Skin of body (tissue), 2 donors: ENCODE data around the gene RHO. TPM values are rescaled to one million over a fixed set of nuclear protein-coding genes. Genes with fewer than 3 reads are reported as not detected.
"Not testable (repeated sequence)": the region's sequence is repeated elsewhere in the genome, so short reads cannot be mapped to it uniquely, and the experiment has no call there.

Source experiments
- DNase-seq: peaks from one replicate; lab custom pipeline; 2025; lab: John Stamatoyannopoulos, UW
- total RNA-seq: library from RNA; depleted of rRNA; stranded (reverse); fragments of >200 nt; gene quantifications from one replicate; pipeline ENCODE4 v1.2.3, GENCODE V29; 2014

Gene RHO
- total RNA-seq, 1 donor from 2014 or later: not detected

DNA sequence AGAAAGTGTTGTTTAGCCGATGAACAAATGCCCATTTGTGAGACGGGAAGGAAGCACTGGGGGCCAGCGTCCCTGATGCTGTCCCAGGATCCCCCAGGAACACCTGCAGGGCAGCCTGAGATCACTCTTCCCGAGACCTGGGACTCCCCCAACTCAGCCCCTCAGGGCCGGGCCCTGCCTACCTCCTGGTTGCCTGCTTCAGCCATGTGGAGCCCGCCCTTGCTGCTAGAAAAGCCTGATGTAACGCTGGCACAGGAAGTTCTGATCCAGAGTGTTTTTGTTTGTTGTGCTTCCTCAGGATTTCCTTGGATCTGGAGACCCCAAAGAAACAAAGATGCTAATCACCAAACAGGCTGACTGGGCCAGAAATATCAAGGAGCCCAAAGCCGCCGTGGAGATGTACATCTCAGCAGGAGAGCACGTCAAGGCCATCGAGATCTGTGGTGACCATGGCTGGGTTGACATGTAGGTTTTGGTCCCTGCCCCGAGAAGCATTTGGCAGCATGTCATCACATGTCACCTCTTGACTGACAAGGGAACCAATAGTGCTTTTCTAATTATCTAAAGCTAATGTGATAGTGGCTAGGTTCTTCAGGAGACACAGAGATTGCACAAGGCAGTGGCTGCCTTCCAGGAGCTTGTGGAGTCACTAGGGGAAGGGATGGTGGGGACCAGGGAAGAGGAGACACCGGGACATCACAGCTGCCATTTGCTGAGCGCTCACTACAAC, 28.7 kb upstream of the RHO start:
- DNase-seq: not testable (repeated sequence)

DNA sequence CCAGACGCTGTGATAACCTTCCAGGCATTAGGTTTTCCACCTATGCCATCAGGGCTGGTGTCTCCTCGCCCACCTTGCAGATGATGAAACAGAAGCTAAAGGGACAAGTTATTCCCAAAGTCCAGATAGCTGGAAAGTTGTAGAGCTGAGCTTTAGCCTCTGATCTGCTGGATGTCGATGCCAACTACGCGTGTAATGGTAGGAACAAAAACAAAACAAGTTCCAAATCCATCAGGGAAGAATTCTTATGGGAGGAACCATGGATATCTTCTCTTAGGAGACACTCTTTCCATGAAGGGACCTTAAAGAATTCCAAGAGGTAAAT, 28.1 kb upstream of the RHO start:
- DNase-seq: no peak

DNA sequence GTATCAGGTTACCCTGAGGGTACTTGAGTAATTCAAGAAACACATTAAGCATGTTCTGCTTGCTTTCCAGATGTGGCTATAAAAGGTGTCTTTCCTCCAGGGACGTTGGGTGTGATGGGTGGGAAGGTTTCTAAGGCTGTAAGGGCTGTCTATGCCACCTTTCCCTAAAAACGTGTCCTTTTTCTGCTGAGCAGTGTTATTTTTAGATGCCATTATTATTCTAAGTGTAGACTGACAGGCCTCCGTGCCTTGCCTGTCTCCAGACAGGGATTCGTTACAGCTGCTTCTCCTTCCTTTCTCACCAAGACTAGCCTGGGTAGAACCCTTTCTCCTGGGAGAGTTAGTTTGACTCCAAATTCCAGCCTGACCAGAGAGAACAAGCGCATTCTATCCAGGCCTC, 26.8 kb upstream of the RHO start:
- DNase-seq: no peak

DNA sequence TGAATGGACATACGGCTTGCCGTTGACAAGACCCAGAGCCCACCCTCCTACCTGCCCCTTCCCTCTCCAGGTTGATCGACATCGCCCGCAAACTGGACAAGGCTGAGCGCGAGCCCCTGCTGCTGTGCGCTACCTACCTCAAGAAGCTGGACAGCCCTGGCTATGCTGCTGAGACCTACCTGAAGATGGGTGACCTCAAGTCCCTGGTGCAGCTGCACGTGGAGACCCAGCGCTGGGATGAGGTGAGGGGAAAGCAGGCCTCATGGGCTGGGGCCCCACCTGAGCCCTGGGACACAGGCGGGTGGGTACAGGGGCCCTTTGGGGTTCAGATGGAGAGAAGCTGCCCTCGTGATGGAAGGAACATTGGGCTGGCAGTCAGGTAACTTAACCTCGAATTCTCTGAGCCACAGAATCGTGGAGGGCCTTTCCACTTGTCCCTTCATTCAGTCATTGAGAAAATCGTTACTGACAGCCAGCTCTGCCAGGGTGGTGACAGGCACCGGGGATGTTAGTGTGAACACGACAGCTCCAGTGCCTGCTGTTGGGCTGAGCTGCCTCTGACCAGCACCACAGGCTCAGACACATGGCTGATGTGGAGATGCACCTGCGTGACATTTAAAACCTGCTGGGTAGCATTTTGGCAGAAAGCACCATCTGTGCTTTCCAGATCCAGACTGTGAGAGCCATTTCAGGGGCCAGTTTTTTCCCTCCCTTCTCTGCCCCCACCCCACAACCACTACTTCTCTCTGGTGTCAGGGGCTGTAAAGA, 25.6 kb upstream of the RHO start:
- no peak for DNase-seq

DNA sequence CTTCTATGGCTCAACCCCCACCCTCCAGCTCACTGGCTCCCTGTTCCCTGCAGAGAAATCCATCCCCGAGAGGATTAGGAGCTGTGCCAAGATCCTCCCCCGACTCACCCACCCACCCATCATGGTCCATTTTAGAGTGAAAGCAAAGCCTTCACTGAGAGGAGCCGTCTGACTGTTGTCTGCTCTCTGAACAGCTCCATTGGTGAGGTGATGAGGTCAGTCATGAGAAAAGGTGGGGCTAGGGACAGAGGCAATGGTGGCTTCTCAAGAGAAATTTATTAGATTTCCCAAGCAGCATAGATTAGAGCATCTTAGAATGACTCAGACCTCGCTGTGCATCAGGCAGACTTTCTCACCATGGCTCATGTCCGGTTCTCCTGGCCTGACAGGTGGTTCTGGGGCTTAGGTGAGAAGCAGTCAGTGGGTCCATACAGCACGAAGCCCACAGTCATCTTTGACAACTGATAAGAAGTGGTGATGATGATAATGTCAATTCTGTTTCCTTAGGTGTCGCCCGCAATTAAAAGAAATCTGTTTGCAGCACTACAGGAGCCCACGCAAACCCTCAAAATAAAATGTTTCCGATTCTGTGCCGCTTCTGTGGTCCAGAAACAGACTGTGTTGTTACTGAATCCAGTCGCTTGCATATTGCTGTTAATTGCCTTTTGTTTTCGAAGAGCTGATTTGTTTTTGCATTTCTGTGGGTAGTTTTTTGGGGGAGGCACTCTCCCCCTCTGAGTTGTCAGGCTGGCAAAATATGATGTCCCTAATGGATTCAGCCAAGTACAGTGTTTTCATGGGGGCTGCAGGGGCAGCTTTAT, 24.8 kb upstream of the RHO start:
- no peak for DNase-seq

DNA sequence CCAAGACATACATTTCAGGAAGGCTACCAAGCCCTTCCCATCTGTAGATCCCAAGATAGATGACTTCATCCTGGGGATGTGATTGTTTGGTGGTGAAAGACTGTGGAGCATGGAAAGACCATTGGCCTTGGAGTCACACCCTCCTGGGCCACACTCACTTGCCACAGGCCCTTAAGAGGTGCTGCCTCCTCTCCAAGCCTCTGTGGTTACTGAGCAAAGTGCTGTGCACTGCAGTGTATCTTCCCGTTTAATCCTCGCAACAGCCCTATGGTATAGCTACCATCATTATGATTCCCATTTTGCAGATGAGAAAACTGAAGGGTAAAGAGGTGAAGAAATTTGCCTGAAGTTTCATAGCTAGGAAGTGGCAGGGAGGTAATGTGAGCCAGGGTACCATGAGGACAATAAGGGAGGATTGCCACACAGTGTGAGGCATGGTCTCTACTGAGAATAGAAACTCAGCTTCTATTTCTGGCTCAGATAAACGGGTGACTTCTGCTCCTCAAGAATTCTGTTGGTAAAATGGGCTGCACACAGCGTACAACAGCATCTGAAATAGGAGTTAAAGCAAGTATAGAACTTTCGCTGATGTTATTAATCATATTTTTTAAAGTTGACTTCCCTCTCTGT, 23.9 kb upstream of the RHO start:
- no peak for DNase-seq

DNA sequence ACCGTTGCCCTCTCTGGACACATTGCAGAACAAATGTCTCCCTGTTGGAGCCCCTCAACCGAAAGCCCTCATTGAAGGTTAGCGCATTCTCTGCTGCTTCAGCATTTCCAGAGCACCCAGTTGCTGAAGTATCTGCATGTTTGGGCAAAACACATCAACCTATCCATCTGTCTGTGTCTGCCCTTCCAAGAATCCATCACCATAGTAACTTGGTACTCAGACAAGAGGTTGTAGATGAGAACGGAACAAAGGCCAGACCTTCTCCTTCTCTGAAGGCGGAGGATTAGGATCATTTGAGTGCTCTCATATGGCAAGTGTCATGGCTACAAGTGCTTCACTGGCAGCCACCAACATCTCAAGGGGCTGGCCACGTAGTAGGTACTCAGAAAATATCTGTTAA, 23.1 kb upstream of the RHO start:
- no peak for DNase-seq

DNA sequence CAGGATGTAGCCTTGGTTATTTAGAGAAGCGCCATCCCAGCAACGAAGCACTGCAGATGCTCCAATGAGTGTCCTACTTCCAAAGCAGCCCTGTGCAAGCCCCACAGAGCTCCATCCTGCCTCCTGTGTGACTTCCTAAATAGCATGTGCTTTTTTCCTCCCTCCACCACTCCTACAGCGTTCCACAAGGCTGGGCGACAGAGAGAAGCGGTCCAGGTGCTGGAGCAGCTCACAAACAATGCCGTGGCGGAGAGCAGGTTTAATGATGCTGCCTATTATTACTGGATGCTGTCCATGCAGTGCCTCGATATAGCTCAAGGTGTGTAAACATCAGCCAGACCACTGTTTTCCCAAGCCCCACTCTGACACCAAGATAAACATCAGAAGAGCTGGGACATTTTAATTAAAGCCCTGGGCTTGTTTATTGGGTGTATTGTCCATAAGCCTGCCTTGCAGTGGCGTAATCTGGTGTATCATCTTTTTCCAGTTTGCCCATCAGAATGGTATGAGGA, 22.2 kb upstream of the RHO start:
- DNase-seq: no peak

DNA sequence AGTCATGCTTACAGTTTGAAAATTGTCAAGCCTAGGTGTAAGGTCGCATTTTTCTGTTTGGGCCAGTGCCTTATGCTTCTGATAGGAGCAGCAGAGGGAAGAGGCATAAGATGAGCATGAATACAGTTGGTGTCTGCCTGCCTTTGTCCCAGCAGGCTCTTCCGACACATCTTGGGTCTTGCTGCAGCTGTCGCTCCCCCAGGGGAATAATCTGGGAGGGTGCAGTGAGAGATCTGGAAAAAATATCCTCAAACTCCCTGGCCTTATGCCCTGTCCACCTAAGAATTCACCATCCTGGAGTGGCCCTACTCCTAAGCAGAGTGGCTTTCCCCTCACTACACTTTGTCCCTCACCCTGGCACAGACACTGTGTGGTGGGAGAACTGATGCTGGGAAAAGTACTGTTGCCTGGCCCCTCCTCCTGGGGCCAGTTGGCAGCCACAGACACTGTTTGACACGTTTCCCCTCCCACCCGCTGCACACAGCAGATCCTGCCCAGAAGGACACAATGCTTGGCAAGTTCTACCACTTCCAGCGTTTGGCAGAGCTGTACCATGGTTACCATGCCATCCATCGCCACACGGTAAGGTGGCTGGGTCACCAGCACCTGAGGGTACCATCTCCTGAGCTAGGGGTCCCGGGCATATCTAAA, 21.1 kb upstream of the RHO start:
- no peak for DNase-seq

DNA sequence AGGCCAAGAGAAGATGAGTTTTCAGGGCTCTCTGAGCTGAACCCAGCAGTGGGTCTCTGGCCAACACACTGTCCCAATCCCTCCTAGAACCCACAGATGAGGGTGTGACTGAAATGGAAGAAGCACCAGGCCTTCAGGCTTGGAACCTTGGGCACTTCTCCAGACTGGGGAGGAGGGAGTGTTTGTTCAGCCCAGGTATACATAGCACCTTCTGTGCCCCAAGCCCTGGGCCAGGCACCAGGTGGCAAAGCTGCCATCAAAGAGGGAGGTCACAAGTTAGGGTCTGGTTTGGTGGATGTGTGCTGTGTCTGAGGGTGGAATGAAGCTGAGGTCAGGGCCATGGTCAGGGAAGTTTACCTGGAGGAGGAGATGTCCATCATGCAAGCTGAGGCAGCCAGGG, 15.8 kb upstream of the RHO start:
- DNase-seq: no peak

DNA sequence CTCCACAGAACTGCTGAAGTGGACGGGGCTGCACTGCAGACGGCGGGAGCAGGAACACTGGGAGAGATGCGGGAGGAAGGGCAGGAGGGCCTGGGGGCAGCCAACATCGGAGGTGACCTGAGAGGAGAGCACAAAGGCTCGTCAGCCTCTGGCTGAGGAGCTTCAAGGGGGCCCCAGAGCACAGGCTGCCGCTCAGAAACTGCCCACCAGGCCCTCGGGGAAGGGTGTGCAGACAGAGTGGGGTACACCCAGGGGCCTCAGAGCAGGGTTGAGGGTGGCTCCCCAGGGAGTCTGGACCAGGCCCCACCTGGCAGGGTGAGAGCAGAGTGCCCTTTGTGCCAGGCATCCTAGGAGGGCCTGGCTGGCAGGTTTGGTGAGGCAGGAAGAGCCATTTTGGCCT, 14.7 kb upstream of the RHO start:
- no peak for DNase-seq

DNA sequence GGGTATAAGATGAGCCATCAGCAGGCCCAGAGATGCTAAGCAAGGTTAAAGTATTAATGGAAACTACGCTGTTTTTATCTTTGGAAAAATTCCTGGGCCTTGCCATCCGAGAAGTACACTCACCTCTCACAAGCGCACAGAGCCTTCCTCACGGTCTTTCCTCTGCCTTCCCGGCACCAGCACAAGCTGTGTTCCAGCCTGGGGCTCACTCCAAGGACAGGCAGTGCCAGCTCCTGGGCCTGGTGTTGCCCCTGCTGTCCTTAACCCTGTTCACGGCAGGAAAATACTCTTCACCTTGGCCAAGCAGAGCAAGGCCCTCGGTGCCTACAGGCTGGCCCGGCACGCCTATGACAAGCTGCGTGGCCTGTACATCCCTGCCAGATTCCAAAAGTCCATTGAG, 14.3 kb upstream of the RHO start:
- DNase-seq: no peak

DNA sequence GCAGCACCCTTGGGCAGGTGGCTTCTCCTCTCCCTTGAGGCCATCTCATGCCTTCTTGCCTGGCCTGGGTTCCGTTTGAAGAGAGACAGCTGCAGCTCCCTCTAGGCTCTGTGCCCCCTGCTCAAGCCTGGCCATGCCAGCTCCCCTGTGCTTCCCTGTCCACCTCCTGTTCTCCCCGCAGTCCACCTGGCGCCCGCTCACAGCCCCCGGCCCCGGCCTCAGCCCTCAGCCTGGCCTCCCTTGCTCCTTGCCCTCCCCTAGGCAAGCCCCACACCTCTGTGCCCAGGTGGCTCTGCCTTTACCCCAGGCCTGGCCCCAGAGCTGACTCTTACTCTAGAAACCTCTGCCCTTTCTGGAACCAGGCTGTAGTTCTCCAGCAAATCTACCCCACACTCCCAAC, 13.9 kb upstream of the RHO start:
- DNase-seq: no peak

DNA sequence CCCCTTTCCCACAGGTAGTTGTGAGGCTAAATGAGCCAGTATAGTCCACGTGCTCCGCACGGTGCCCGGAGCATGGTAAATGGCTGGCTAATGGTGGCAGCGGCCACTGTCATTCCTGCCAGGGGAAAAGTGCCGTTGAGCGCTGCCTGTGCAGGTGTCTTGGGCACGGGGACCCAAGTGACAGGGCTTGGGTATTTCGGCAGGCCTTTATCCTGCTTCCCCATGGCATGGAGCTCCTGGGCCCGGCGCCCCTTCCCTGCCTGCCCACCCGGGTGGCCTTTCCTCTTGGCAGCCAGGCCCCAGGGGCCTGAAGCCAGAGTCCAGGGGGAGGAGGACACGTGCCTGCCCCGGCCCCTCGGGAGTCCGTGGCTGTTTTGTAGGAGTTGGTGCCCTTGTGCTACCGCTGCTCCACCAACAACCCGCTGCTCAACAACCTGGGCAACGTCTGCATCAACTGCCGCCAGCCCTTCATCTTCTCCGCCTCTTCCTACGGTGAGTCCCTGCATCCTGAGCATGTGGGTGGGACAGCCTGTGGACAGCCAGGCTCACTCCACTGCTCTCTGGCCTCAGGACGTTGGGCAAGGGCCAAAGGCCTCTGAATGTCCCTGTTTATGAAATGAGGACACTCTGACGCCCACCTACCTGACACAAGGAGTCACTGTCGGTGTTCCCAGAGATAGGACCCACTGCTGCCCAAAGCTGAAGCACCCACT, 13.2 kb upstream of the RHO start:
- DNase-seq: not testable (repeated sequence)

DNA sequence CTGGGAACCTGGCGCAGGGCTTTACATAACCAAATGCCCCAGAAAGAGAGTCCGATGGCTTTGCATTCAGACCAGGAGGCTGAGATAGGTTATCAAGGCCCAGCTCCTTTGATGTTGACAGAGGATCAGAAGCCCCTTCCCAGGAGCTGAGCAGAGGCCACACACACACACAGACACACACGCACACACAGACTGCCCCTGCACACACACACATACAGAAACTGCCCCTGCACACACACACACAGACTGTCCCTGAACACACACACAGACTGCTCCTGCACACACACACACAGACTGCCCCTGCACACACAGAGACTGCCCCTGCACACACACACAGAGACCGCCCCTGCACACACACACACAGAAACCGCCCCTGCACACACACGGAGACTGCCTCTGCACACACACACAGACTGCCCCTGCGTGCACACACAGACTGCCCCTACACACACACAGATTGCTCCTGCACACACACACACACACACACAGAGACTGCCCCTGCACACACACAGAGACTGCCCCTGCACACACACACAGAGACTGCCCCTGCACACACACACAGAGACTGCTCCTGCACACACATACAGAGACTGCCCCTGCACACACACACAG, 12.5 kb upstream of the RHO start:
- DNase-seq: not testable (repeated sequence)

DNA sequence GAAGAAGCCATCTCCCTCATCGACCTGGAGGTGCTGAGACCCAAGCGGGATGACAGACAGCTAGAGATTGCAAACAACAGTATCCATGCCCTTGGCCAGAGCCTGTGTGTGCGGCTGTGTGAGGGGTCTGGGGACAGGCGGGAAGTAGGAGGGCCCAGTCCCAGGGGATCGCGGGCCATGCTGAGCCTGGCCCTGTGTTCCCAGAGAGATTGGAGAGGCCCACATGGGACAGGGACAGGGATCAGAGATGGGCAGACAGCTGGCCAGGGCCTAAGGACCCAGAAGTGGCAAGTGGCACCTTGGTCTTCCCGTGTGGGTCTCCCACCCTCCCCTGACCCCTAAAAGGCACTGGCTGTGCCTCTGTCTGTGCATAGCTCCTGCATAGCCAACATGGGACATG, 10.9 kb upstream of the RHO start:
- no peak for DNase-seq

DNA sequence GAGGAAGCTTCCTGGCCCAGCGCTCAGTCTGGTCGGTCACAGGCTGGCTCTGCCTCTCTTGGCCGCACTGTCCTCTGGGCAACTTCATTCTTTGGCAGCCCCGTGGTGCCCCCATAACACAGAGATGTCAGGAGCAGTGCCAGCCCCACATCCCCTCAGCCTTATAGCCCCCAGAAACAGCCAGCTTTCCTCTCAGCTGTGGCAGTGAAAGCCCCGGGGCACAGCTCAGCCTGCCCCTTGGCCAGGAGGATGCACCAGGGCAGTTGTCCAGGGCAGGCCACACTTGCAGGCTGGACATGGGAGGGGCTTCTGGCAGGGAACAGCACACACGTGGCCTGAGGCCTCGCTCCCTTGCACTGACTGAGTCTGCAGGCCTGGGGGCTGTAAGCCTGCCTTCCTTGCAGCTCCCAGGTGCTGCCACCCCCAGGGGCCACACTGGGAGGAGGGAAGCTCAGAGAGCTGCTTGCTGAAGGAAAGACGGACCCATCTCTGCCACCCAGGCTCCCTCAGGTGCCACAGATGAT, 10.3 kb upstream of the RHO start:
- DNase-seq: no peak

DNA sequence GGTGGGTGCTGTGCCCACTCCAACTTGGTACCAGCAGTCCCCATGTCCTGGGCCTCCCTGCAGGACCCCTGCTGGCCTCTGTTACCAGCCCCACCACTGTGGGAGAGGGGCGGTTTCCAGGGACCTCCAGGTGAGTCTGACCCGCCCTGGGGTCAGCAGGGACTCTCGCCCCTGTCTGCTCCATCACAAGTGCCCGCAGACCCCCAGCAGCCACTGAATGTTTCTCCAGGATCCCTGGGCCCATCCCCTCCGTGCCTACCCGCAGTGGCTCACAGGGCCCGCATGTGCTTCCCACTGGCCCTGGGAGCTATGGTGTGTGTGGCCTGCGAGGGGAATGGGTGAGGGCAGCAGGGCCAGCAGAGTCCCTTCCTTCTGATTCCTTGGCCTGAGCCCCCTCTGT, 9.9 kb upstream of the RHO start:
- DNase-seq: no peak

DNA sequence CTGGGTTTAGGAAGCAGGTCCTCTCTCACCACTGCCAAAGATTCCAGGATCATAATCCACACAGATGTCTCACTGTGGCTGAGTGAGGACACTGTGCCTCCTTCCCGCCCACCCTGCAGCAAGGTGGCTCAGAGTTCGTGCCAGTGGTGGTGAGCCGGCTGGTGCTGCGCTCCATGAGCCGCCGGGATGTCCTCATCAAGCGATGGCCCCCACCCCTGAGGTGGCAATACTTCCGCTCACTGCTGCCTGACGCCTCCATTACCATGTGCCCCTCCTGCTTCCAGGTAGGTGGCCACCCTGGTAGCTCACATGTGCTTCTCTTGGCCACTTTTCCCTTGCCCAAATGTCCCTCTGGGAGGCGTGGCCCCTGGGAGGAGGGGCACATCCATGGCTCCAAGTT, 9.0 kb upstream of the RHO start:
- DNase-seq: no peak
